Subcutaneous abdominal adipose tissue (tissue), 5 donors: ENCODE data around the gene PAX2.

ENCODE experiments used
- H3K27ac ChIP-seq: one replicate; pipeline ENCODE4 v1.7.0; 2013; ENCODE audit warnings: low read depth, mild to moderate bottlenecking, inconsistent platforms, low read length, moderate library complexity
- H3K27me3 ChIP-seq, 5 donors: one replicate each; pipeline ENCODE4 v1.7.0; 2013; ENCODE audit warnings: low read length in 5 of 5, inconsistent platforms in 1 of 5; ENCODE audit not compliant: control insufficient read depth in 5 of 5, insufficient read depth in 4 of 5
- H3K36me3 ChIP-seq, 5 donors: one replicate each; pipeline ENCODE4 v1.7.0; 2013; ENCODE audit warnings: low read length in 5 of 5; ENCODE audit not compliant: control insufficient read depth in 5 of 5, insufficient read depth in 5 of 5
- H3K4me1 ChIP-seq, 5 donors: one replicate each; pipeline ENCODE4 v1.7.0; 2013; ENCODE audit warnings: low read length in 5 of 5, mild to moderate bottlenecking in 3 of 5, moderate library complexity in 1 of 5; ENCODE audit not compliant: control insufficient read depth in 5 of 5, insufficient read depth in 5 of 5
- H3K4me3 ChIP-seq, 5 donors: one replicate each; pipeline ENCODE4 v1.7.0; 2013; ENCODE audit warnings: low read length in 5 of 5, low read depth in 1 of 5
- H3K9ac ChIP-seq, 5 donors: one replicate each; pipeline ENCODE4 v1.7.0; 2013; ENCODE audit warnings: low read length in 5 of 5, mild to moderate bottlenecking in 4 of 5, moderate library complexity in 3 of 5
- H3K9me3 ChIP-seq, 5 donors: one replicate each; pipeline ENCODE4 v1.7.0; 2013; ENCODE audit warnings: low read length in 5 of 5; ENCODE audit not compliant: control insufficient read depth in 5 of 5
- donor health status: healthy.
- donor health status: healthy.
- donor health status: healthy.
- donor health status: healthy.
- donor health status: healthy.

The PAX2 gene

DNA sequence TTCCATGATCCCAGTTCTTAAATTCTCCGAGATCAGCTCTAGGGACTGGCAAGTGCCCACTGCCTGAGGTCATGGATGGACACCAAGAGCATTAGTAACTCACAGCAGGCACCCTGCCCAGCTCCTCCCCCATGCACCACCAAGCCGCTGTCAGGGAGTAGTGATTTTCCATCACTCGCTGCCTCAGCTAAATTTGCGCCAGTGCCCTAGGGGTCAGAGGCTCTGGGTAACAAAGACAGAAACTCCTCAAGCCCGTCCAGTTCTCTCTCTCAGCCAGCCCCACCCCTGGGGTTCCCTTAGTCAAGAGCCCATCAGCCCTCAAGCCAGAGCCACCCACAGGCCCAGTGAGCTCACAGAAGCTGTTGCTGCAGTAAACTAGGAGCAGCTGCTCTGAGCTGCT lies 30.0 kb downstream of the PAX2 start:
- H3K9me3 ChIP-seq, result peaks cover 0 to 4% (median 0%) of the 10 kb centered on the region in 5 donors
- no peak overlapping the region for H3K9ac ChIP-seq
- no peak overlapping the region for H3K27ac ChIP-seq
- peaks cover 0 to 10% (median 0%) of the 10 kb centered on the region in 5 donors for H3K4me1 ChIP-seq
- H3K27me3 ChIP-seq, result peaks cover 6 to 30% (median 15%) of the 10 kb centered on the region in 5 donors
- no peak overlapping the region for H3K4me3 ChIP-seq
- no peaks in the 10 kb centered on the region for H3K36me3 ChIP-seq

DNA sequence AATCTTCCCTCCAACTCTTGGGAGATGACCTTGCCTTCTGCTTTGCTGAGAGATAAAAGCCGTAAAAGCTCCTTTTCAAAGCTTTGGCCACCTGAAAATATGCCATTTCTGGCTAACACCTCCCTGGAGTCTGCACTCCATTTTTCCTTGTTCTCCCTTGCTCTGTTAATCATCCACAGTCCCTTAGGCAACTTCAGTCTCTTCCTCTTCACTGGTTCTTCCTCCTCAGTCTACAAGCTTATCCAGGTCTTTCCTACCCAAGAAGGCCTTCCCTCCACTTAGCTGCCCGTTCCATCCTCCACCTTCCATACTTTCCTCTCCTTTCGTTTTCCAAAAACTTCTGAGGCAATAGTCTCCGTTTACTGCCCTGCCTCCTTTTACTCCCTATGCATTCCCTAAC lies 30.5 kb downstream of the PAX2 start:
- H3K4me1 ChIP-seq, result peaks cover 0 to 10% (median 0%) of the 10 kb centered on the region in 5 donors
- H3K27ac ChIP-seq, result no peak overlapping the region
- no peak overlapping the region for H3K4me3 ChIP-seq
- H3K27me3 ChIP-seq, result peaks cover 6 to 34% (median 15%) of the 10 kb centered on the region in 5 donors
- no peak overlapping the region for H3K9ac ChIP-seq
- no peaks in the 10 kb centered on the region for H3K36me3 ChIP-seq
- H3K9me3 ChIP-seq, result peaks cover 0 to 4% (median 0%) of the 10 kb centered on the region in 5 donors

DNA sequence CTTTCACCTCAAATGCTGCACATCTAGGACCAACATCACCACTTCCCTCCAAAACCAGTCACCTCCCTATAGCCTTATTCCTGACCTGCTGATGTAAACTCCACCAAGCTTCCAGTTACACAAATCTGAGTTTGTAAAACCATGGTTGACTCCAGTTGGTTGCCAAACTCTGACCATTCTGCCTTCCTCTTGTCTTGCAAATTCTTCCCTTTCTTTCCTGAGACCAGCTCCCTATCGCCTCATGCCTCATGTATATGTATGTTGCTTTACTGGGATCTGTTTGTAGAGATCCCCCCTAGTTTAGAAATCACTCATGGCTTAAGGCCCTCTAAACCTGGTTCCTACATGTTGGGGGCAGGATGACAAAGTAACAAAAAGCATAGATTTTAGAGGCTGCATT lies 31.3 kb downstream of the PAX2 start:
- Histone ChIP-seq H3K27ac (no peak overlapping the region), H3K9me3 (peaks cover 0 to 4% (median 0%) of the 10 kb centered on the region in 5 donors), H3K9ac (no peak overlapping the region), H3K36me3 (no peaks in the 10 kb centered on the region), H3K4me3 (no peak overlapping the region), H3K4me1 (peaks cover 0 to 10% (median 0%) of the 10 kb centered on the region in 5 donors), H3K27me3 (peaks cover 6 to 40% (median 20%) of the 10 kb centered on the region in 5 donors)

DNA sequence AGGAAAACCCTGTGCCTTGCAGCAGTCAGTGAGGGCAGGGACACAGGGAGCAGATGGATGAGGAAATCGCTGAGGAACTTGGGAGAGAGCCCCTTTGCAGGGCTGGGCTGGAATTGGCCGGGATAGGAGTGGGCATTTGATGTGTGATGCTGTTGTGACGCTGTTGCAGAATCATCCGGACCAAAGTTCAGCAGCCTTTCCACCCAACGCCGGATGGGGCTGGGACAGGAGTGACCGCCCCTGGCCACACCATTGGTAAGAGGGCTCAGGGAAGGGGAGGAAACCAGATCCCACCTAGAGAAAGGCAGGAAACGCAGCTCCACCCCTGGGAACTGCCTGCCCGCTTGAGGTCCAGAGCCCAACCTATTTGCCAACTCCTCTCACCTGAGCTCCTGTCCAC lies 33.9 kb downstream of the PAX2 start:
- Histone ChIP-seq H3K36me3 (no peaks in the 10 kb centered on the region), H3K4me3 (no peak overlapping the region), H3K27ac (no peak overlapping the region), H3K9ac (no peak overlapping the region), H3K9me3 (peaks cover 0 to 4% (median 0%) of the 10 kb centered on the region in 5 donors), H3K27me3 (peaks cover 6 to 43% (median 20%) of the 10 kb centered on the region in 5 donors), H3K4me1 (peaks cover 0 to 10% (median 0%) of the 10 kb centered on the region in 5 donors)

DNA sequence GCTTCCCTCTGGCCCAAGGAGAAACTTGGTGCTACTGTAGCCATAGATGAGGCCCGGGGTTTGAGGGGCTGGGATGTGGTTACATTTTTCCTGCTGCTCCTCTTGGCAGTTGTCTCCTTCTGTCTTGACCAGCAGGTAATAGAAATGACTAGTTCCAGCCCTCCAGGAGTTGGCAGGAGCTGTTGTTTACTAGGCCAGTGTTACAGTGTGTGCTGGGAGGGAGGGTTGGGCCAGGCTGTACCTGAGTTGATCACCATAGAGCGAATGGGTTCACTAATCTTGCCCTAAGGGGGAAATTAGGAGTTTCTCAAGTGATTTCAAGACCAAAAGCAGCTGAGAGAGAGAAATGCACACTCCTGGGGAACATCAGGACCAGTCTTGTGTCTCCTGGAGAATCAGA lies 34.9 kb downstream of the PAX2 start:
- Histone ChIP-seq H3K9ac (no peak overlapping the region), H3K27me3 (peaks cover 6 to 39% (median 24%) of the 10 kb centered on the region in 5 donors)

DNA sequence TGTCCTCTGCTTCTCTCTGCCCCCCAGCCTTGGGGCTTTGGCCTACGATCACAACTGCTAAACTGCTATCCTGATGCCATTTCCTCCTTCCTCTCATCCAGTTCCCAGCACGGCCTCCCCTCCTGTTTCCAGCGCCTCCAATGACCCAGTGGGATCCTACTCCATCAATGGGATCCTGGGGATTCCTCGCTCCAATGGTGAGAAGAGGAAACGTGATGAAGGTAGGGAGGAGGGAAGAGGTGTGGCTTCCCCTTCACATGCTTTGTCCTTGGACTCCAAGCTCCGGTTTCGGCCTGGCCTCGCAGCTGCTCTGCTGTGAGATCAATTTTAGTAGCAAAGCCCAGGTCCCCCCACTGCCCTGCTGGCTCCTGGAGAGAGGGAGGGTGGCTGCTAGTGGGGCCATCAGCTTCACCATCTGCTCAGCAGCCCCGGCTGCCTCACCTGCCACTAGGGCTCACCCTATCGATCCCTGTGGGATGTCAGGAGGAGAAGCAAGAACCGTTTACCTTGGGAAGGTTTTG lies 35.8 kb downstream of the PAX2 start:
- no peaks in the 10 kb centered on the region for H3K4me1 ChIP-seq
- peaks cover 6 to 39% (median 25%) of the 10 kb centered on the region in 5 donors for H3K27me3 ChIP-seq
- H3K36me3 ChIP-seq, result no peaks in the 10 kb centered on the region
- H3K27ac ChIP-seq, result no peak overlapping the region
- H3K9ac ChIP-seq, result no peak overlapping the region
- H3K4me3 ChIP-seq, result no peak overlapping the region
- peaks cover 0 to 4% (median 0%) of the 10 kb centered on the region in 5 donors for H3K9me3 ChIP-seq

More for the DNA sequence above, 34.9 kb downstream of the PAX2 start:
- H3K4me3 ChIP-seq, result no peak overlapping the region
- H3K27ac ChIP-seq, result no peak overlapping the region
- H3K36me3 ChIP-seq, result no peaks in the 10 kb centered on the region
- peaks cover 0 to 6% (median 0%) of the 10 kb centered on the region in 5 donors for H3K4me1 ChIP-seq
- peaks cover 0 to 4% (median 0%) of the 10 kb centered on the region in 5 donors for H3K9me3 ChIP-seq

DNA sequence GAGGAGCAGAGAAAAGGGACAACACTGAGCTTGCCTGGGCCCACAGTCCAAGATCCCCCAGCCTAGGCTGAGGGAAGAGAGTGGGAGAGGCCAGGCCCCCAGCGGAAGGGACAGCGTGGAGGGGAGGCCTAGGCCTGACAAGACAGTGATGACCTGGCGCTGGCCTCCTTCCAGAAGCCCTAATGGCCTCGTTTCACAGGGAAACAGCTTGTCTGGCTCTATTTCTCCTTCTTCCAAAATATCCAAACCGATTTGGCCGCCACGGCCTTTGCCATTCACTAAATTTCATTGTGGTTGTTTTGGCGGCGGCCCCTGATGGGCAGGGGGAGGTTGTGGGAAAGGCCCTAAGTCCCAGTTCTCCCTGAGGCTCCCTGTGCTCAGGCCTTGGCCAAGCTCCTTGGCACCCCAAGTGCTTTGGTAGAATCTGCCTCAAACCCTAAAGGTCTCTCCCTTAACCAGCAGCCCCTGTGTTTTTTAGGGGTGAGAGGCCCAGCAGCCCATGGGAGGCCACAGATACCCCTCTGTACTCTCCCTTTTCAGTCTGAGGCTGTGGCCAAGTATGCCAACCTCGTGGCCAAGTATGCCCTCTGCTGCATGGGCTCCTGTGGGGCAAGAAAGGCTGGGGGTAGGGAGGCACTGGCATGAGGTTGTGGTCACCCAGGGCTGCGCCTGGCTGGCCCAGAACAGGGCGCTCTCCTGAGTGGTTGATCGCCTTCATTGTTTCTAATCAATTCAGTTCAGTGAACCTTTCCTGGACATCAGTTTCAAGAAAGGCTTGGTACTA lies 37.3 kb downstream of the PAX2 start:
- Histone ChIP-seq H3K27ac (no peak overlapping the region), H3K9ac (no peak overlapping the region), H3K27me3 (peaks cover 6 to 41% (median 25%) of the 10 kb centered on the region in 5 donors), H3K9me3 (peaks cover 0 to 4% (median 0%) of the 10 kb centered on the region in 5 donors), H3K4me1 (no peaks in the 10 kb centered on the region), H3K36me3 (no peaks in the 10 kb centered on the region), H3K4me3 (no peak overlapping the region)

DNA sequence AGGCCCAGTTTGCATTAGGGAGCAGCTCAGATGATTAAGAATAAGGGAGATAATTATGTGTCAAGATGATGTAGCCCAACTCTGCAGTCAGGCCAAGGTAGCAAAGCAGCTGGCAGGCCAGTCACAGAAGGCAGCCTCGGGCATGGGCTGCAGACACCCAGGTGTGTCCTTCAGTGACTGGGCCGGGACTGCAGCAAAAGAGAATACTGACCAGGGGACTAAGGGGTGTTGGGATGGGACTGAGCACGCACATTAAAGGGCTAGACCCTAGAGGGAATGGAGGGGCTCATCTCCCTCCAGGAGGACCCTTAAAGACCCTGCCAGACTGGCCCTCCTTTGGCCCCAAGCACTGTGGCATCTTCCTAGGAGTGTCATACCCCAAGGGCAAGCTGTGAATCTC lies 38.7 kb downstream of the PAX2 start:
- Histone ChIP-seq H3K4me1 (no peaks in the 10 kb centered on the region), H3K9ac (no peak overlapping the region), H3K36me3 (no peaks in the 10 kb centered on the region), H3K4me3 (no peak overlapping the region), H3K27ac (no peak overlapping the region), H3K9me3 (peaks cover 0 to 4% (median 0%) of the 10 kb centered on the region in 5 donors), H3K27me3 (peaks cover 6 to 46% (median 23%) of the 10 kb centered on the region in 5 donors)

DNA sequence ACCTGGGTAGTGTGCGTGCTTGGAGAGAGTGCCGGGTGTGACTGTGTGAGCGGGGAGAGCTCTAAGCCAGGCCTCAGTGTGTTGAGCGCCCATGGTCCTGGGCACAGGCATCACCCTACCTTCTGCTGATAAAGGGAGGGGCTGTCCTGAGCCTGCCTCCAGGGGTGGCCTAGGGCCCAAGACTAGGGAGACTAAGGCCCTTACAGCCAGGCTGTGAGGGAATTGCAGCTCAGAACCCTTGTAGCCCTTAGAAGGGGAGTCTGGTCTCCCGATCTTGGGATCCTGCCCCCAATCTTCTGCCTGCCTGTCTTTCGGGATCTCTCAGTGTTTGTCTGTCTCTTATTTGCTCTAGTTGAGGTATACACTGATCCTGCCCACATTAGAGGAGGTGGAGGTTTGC lies 41.2 kb downstream of the PAX2 start:
- Histone ChIP-seq H3K27me3 (peaks cover 0 to 39% (median 26%) of the 10 kb centered on the region in 5 donors), H3K4me3 (no peak overlapping the region), H3K9me3 (no peaks in the 10 kb centered on the region), H3K27ac (no peak overlapping the region), H3K4me1 (no peaks in the 10 kb centered on the region), H3K36me3 (no peaks in the 10 kb centered on the region), H3K9ac (no peak overlapping the region)
